AG04450 (cell line): ENCODE results near the gene DNAH3. TPM values are rescaled to one million over a fixed set of nuclear protein-coding genes. Genes with fewer than 3 reads are reported as not detected.

Experiments
- CTCF ChIA-PET: fragments of 300-600, 350-600 bp; formaldehyde crosslinking; extraction: SDS; loops from one replicate; lab custom pipeline; 2022; ENCODE audit warnings: antibody characterized with exemption, inconsistent platforms; lab: Charles Lee
- POLR2A ChIA-PET: fragments of 350-600 bp; formaldehyde crosslinking; extraction: SDS; loops from one replicate; lab custom pipeline; 2021; ENCODE audit warnings: antibody characterized with exemption, inconsistent platforms; lab: Yijun Ruan, JAX
- DNase-seq: peaks from one replicate; pipeline ENCODE4 v3.0.0-alpha.2; 2011; ENCODE audit warnings: low read depth, low spot score
- H3K27ac ChIP-seq: one replicate; pipeline ENCODE4 v1.5.1; 2012; ENCODE audit warnings: low read depth, low read length, control low read depth
- H3K27me3 ChIP-seq: one replicate; pipeline ENCODE4 v1.6.0; 2012; ENCODE audit warnings: low read length; ENCODE audit not compliant: control insufficient read depth, insufficient read depth
- H3K4me3 ChIP-seq: 2 replicates; pipeline ENCODE4 v1.5.1; 2011; ENCODE audit warnings: mild to moderate bottlenecking, low read depth, low read length, control low read depth
- H3K9me3 ChIP-seq: 2 replicates; pipeline ENCODE4 v1.5.1; 2012; ENCODE audit warnings: low read length; ENCODE audit not compliant: control insufficient read depth, insufficient read depth
- polyA plus RNA-seq: library from polyadenylated mRNA; depleted of rRNA; stranded (reverse); fragments of >200 nt; gene quantifications from 2 replicates; pipeline ENCODE4 v1.2.3, GENCODE V29; 2011
- TF ChIP-seq, protein P1 (sequence below): IDR thresholded peaks from 2 replicates; pipeline ENCODE4 v1.5.1; 2011; ENCODE audit warnings: low read depth, low read length, control low read depth, inconsistent platforms

DNAH3 gene
- polyA plus RNA-seq, 1 experiment = not detected

DNA sequence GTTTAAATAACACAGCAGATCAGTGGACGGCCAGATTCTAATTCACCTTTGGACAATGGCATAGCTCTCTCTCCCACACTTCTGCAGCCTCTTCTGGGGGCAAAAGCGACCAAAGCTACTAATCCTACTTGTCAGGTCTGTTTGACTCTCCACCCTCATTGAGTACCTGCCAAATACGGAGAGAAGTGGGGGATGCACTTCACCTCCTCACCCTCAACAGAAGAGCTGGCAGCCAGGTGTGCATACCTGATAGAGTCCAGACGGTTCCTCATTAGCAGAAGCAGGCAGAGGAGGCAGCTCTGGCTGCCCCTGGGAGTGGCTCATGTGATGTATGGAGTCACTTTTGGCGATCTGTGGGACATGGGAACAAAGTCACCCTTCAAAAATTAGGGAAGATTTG lies 4.9 kb downstream of the DNAH3 start:
- DNase-seq = no peak
- TF ChIP-seq, protein P1, sequence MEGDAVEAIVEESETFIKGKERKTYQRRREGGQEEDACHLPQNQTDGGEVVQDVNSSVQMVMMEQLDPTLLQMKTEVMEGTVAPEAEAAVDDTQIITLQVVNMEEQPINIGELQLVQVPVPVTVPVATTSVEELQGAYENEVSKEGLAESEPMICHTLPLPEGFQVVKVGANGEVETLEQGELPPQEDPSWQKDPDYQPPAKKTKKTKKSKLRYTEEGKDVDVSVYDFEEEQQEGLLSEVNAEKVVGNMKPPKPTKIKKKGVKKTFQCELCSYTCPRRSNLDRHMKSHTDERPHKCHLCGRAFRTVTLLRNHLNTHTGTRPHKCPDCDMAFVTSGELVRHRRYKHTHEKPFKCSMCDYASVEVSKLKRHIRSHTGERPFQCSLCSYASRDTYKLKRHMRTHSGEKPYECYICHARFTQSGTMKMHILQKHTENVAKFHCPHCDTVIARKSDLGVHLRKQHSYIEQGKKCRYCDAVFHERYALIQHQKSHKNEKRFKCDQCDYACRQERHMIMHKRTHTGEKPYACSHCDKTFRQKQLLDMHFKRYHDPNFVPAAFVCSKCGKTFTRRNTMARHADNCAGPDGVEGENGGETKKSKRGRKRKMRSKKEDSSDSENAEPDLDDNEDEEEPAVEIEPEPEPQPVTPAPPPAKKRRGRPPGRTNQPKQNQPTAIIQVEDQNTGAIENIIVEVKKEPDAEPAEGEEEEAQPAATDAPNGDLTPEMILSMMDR = no peak
- CTCF ChIA-PET = no interaction called here

DNA sequence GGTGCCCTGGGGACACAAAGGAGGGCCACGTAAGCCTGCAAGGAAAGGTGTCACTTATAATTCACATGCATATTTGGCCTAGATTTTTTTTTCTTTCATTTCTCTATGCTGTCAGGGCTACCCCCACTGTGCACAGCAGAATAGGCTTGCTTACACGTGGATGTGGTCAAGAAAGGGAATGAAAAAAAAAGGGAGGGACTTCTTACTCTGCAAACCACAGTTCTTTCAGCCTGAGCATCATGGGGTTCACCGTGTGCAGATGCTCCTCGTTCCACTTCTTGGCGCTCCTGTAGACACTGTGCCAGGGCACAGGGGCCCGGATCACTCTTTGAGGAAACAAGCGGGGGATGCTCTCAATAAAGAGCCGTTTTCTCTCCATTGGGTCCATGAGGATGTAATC lies 16.6 kb downstream of the DNAH3 start:
- TF ChIP-seq, protein P1 = no peak
- POLR2A ChIA-PET = no interaction called here
- no peak for DNase-seq
- Histone ChIP-seq H3K9me3 (no peaks in the 10 kb centered on the region), H3K27ac (no peak overlapping the region), H3K27me3 (peaks cover 4% of the 10 kb centered on the region), H3K4me3 (no peak overlapping the region)
- CTCF ChIA-PET = no interaction called here

More for the DNA sequence above, 4.9 kb downstream of the DNAH3 start:
- Histone ChIP-seq H3K27me3 (peaks cover 10% of the 10 kb centered on the region), H3K27ac (no peak overlapping the region), H3K4me3 (no peak overlapping the region), H3K9me3 (no peaks in the 10 kb centered on the region)
- POLR2A ChIA-PET = no interaction called here

DNA sequence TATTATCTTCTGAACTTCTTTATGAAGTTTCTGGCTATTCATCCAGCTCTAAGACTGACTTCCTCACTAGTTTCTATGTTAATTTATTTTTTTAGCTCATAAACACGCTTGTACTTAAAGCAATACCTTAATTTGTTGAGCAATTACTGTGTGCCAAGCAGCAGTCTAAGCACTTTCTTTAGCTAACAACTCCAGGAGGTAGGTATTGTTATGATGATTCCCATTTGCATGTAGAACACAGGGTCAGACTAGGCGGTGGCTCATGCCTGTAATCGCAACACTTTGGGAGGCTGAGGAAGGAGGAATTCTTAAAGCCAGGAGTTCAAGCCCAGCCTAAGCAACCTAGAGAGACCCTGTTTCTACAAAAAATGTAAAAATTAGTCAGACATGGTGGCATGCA lies 19.8 kb downstream of the DNAH3 start:
- TF ChIP-seq, protein P1 = no peak
- CTCF ChIA-PET = interaction anchor here (0.6 kb wide), 1 partner anchor 9 kb away, joined by 3 read pairs; no protein-coding TSS in a partner anchor
- POLR2A ChIA-PET = interaction anchor here (0.7 kb wide), 1 partner anchor 20 kb away, joined by 4 read pairs; the partner anchor contains the start of gene DNAH3

DNA sequence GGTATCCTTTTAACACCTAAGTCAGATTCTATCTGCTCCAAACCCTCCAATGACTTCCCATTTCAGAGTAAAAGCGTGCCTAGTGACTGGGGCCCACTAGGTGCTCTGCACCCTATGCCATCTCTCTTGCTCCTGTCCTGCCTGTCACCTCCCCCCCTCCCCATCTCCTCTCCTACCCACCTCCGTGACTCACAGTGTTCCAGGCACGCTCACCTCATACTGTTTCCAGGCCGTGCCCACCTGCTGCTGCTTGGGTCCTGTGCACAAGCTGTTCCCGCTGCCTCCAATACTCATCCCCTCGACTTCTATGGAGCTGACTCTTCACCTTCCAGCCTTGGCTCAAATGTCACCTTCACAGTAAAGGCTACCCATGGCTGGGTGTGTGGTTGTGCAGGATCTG lies 21.7 kb downstream of the DNAH3 start:
- POLR2A ChIA-PET = no interaction called here
- no peak for DNase-seq
- Histone ChIP-seq H3K9me3 (no peaks in the 10 kb centered on the region), H3K27ac (no peak overlapping the region), H3K27me3 (peaks cover 2% of the 10 kb centered on the region), H3K4me3 (no peak overlapping the region)
- CTCF ChIA-PET = interaction anchor here (0.6 to 0.8 kb wide), 2 partner anchors 19 to 172 kb away, joined by 3 to 4 read pairs; no protein-coding TSS in a partner anchor
- TF ChIP-seq, protein P1 = no peak

More for the DNA sequence above, 19.8 kb downstream of the DNAH3 start:
- Histone ChIP-seq H3K27me3 (peaks cover 4% of the 10 kb centered on the region), H3K9me3 (no peaks in the 10 kb centered on the region), H3K4me3 (no peak overlapping the region), H3K27ac (no peak overlapping the region)
- DNase-seq = no peak

DNA sequence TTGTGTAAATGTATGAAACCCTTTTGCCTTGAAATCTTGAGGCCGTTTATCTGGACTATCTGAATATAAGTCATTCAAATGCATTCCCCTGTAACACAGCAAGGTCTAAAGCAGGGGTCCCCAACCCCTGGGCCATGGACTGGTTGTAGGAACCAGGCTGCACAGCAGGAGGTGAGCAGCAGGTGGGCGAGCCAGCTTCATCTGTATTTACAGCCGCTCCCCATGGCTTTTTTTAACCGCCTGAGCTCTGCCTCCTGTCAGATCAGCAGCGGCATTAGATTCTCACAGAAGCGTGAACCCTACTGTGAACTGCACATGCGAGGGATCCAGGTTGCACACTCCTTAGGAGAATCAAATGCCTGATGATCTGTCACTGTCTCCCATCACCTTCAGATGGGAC lies 24.1 kb downstream of the DNAH3 start:
- CTCF ChIA-PET = no interaction called here

More for the DNA sequence above, 24.1 kb downstream of the DNAH3 start:
- TF ChIP-seq, protein P1 = no peak
- POLR2A ChIA-PET = no interaction called here
- H3K4me3 ChIP-seq = no peak overlapping the region
- no peaks in the 10 kb centered on the region for H3K27me3 ChIP-seq
- H3K27ac ChIP-seq = no peak overlapping the region
- no peak for DNase-seq
- H3K9me3 ChIP-seq = no peaks in the 10 kb centered on the region
